Measurements from ENCODE around the gene C2CD2.

The C2CD2 gene

DNA sequence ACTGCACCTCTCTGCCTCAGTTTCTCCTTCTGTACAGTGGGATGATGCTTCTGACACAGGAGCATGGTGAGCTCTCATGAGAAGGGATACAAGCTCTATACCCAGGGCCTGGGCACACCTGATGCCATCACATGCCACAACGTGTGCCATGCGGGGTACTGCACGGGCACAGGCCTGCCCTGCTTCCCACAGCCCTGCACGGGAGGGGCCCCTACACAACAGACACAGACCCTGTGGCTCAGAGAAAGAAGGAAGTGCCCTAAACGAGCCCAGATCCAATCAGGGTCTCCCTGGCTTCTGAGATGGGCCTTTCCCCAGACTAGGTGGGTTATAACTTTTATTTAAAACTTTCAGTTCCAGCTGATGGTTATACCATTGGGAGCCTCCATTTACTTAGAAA is 24.6 kb downstream of the C2CD2 start:
- no peak for DNase-seq

DNA sequence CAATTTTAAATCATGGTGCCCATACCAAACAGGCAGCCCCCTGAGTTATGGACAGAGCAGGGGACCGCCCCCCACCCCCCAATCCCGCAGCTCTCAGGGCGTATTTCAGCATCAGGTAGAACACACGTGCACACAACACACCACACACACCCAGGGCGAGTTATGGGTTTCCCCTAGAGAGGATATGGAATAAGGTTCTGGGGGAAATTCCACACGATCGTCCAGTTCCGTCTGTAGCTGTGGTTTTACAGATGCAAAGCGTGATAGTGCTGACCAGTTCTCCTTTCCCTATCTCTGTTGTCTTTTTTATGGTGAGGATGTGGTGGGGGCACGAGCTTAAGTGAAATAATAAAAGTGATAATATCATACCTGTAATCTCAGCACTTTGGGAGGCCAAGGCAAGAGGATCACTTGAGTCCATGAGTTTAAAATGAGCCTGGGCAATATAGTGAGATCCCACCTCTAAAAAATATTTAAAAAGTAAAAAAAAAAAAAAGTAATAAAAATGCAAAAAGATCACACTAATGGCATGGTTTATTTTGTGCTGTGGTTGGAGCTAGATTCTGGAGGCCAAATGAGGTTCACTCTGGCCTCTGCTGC is 25.1 kb downstream of the C2CD2 start:
- DNase-seq: no peak

- DNase-seq: no peak
Observed at GRCh38 chr21:41927727-41928409, 25.9 kb downstream of the C2CD2 start.

- DNase-seq: no peak
Observed at GRCh38 chr21:41926807-41927171, 27.0 kb downstream of the C2CD2 start.

DNA sequence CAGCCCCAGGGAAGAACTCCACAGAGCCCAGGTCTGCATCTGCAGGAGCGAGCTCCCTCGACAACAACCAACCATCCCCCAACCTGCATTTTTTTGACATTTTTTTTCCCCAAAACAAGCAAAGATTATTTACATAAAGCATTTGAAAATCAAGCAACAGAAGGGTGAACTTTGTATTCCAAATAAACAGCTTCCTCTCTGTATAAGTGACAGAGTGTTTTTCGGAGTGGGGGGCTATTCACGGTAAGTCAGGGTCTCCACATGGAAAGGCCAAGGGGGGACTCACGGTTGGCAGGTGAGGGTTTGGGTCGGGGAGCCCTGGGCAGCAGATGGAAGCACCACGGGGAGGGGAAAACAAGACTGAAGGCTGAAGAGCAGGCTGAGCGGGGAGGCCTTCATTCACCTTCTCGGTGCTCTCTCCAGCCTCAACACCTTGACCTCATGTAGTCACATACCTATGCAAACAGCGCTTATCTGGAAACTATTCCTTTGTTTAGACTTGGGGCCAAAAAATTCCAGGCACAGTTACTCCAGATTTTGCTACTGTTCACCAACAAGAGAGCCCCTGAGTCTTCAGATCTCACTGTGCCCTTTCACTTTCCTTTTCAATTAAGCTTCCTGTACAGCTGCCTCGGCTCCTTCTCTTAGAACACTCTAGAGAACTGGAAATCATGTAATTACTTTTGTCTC is 27.6 kb downstream of the C2CD2 start:
- DNase-seq: no peak

GRCh38 chr21:41925767-41926116 is 28.1 kb downstream of the C2CD2 start:
- no peak for DNase-seq

GRCh38 chr21:41924368-41924754 is 29.5 kb downstream of the C2CD2 start:
- no peak for DNase-seq

DNA sequence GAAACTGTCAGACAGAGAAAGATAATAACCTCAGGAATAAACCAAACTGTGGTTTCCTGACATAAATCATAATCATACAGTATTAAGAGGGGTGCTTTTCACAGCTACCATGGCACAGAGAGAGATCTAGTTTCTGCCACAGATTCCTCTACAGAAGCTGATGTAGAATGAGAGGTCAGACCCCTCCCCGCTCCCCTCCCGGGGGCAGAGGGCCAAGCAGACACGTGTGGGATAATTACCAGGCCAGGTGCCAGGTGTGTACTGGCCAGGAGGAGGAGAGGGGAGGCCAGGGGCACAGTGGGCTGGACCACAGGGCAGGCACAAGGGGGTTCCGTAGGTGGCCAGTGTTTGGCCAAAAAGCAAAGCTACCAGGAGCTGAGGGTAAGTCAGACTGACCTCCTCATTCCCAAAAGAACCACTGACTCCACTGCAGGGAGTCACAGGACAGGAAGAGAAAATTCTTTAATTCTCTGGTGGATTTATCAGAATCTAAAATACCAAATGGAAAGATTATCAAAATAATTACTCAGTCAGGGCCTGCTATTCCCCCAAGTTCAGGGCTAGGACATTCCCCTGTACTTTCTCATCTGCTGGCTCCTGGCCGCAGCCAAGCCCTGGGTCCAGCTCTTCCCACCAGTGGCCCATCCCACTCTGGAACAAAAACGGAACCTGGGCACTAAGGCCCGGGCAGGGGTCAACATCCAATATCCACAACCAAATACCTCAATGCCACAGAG is 30.0 kb downstream of the C2CD2 start:
- no peak for DNase-seq

- DNase-seq: no peak
Observed at GRCh38 chr21:41923186-41923585, 30.6 kb downstream of the C2CD2 start.

- no peak for DNase-seq
Observed at GRCh38 chr21:41921021-41921420, 32.8 kb downstream of the C2CD2 start.

- no peak for DNase-seq
Observed at GRCh38 chr21:41920476-41920875, 33.3 kb downstream of the C2CD2 start.

DNA sequence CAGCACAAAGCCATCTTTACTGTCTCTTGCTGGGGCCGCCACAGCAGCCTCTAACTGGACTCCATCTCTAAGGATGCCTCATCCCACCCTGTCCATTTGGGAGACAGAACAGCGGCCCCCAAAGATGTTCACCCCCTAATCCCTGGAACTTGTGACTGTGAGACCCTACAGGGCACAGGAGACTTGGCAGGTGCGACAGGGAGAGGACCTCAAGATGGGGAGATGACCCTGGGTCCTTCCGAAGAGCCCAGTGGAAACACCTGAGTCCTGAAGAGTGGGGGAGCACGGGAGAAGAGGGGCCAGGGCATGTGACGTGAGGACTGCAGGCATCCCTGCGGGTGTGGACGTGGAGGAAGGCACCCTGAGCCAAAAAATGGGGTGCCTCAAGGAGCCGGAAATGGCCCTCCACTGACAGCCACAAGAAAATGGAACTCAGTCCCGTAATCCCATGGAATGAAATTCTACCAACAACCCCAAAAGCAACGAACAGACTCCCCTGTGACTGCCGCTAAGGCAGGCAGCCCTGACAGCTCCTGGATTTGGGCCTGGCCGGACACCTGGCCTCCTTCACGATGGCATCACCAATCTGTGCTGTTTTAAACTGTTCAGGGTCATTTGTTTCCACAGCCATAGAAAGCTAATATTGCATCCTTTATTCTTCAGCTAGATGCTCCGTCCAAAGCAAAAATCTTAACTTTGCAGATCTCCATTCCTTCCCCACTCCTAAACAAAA is 34.0 kb downstream of the C2CD2 start:
- no peak for DNase-seq

DNA sequence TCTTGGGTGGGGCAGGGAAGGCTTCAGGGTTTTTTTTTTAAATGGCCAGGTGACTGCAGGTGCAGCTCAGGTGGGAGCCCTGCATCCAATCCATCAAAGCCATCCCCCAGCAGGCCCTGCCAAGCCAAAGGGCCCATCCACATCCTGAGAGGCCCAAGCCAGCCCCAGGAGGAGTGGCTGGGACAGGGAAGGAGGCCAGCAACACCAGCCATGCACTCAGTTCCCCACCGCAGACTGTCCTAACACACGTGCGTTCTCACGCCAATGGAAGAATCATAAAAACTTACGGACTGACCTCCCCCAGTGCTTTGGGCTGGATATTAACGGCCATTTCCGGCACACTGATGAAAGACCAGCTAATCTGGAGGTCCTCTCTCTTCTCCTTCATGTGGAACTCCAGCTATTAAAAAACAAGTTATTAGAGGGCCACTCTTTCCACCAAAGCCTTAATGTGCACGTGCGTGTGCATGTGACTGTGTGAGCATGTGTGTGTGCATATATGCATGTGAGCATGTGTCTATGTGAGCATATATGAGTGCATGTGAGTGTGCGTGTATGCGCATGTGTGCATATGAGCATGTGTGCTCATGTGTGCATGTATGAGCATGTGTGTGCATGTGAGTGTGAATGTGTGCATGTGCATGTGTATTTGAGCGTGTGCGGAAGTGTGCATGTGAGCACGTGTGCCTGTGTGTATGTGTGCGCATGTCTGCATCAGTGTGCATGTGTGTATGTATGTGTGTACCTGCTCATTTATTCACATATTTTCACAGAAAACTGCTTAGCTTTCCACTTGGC is 35.1 kb downstream of the C2CD2 start:
- no peak for DNase-seq

- no peak for DNase-seq
Observed at GRCh38 chr21:41917531-41917930, 36.3 kb downstream of the C2CD2 start.

DNA sequence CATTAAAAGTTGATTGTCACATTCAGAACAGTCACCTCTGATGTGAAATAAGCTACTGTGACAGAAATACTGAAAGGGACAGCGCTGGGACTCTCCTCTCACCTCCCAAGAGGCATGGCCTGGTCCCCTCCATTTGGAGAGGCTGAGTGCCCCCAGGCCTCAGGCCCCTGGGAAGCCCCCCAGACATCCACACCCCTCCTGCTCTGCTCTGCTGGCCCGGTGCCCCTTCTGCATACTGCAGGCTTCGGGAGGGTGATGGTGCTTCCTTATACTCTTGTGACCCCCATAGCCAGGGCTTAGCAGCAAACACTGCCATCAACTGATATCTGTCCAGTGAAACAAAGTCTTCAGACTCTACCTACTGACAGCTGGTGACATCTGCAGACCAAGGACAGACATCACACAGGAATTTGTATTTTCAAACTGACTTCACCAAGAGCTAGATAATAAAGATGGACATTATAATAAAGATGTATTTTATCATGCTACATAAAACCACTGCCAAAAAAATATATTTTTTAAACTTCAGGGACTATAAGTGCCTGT is 36.9 kb downstream of the C2CD2 start:
- DNase-seq: no peak

GRCh38 chr21:41914965-41915364 is 38.9 kb downstream of the C2CD2 start:
- no peak for DNase-seq

DNA sequence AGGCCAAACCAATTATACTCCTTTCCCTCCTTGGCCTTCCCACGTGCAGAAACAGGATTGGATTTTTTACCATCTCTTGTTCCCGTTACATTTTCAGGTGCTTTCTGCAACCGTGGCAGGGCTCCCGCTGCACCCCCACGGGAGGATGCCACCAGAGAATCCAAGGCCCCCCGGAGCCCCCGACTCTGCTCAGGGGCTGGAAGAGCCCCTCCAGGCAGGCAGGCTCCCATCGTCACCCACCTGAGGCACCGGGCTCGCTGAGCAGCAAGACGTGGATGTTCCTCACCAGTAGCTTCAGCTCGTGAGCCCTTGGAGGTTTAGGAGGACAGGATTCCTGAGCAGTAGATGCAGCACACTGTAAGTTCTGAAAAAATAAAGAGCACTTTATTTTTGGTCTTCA is 39.5 kb downstream of the C2CD2 start:
- DNase-seq: no peak

DNA sequence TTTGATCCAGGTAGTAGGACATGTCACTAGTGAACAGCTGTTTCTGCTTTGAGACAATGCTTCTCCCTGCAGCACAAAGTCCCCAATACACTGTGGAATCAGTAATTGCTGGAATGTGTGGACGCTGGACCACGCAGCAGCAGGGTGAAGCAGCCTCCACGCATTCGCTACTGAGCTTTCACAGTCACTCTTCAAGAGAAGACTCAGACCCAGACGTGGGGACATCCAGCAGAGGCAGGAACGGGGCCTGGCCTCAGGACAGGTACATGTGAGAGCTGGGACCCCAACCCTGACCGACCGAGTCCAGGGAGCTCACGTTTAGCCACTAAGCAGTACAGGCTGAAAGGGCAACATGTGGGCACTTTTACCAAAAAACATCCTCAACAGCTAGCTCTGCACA is 40.6 kb downstream of the C2CD2 start:
- DNase-seq: no peak

GRCh38 chr21:41908829-41909228 is 45.0 kb downstream of the C2CD2 start:
- DNase-seq: no peak

- DNase-seq: no peak
Observed at GRCh38 chr21:41907496-41908258, 46.1 kb downstream of the C2CD2 start.

- DNase-seq: no peak
Observed at GRCh38 chr21:41906770-41907169, 47.0 kb downstream of the C2CD2 start.

Measured in NCI-H187 treated with DMSO at 0.1 percent for 48 hours (cell line).